Fibroblast of skin of abdomen (primary cell): ENCODE results near the gene ATP10B.
"Not testable (repeated sequence)": the region's sequence is repeated elsewhere in the genome, so short reads cannot be mapped to it uniquely, and the experiment has no call there.

Source experiments
- DNase-seq: peaks from one replicate; pipeline ENCODE4 v3.0.0-alpha.2; 2013

The ATP10B gene

GRCh38 chr5:160750938-160751657 is 100.9 kb downstream of the ATP10B start:
- DNase-seq: no peak

GRCh38 chr5:160749682-160750081 is 102.3 kb downstream of the ATP10B start:
- no peak for DNase-seq

GRCh38 chr5:160749026-160749425 is 103.0 kb downstream of the ATP10B start:
- DNase-seq: no peak

- DNase-seq: no peak
These were observed 104.0 kb downstream of the ATP10B start for GRCh38 chr5:160747987-160748386.

- no peak for DNase-seq
These were observed 104.5 kb downstream of the ATP10B start for GRCh38 chr5:160747559-160747958.

GRCh38 chr5:160744268-160745101 is 107.5 kb downstream of the ATP10B start:
- no peak for DNase-seq

GRCh38 chr5:160743027-160743426 is 109.0 kb downstream of the ATP10B start:
- no peak for DNase-seq

- no peak for DNase-seq
These were observed 109.6 kb downstream of the ATP10B start for GRCh38 chr5:160742446-160742845.

- no peak for DNase-seq
These were observed 124.6 kb downstream of the ATP10B start for GRCh38 chr5:160727296-160727997.

- DNase-seq: no peak
These were observed 125.3 kb downstream of the ATP10B start for GRCh38 chr5:160726721-160727120.

GRCh38 chr5:160720822-160721221 is 131.2 kb downstream of the ATP10B start:
- DNase-seq: no peak

GRCh38 chr5:160715508-160715907 is 136.5 kb downstream of the ATP10B start:
- not testable (repeated sequence) for DNase-seq

- DNase-seq: no peak
These were observed 148.3 kb downstream of the ATP10B start for GRCh38 chr5:160703547-160704189.

- DNase-seq: peak; percentile 2
These were observed 149.1 kb downstream of the ATP10B start for GRCh38 chr5:160702934-160703333.

- no peak for DNase-seq
These were observed 149.7 kb downstream of the ATP10B start for GRCh38 chr5:160702311-160702803.

- no peak for DNase-seq
These were observed 150.6 kb downstream of the ATP10B start for GRCh38 chr5:160701403-160701802.

- DNase-seq: no peak
These were observed 152.7 kb downstream of the ATP10B start for GRCh38 chr5:160699301-160699700.

GRCh38 chr5:160697281-160697680 is 154.7 kb downstream of the ATP10B start:
- no peak for DNase-seq

GRCh38 chr5:160694896-160695295 is 157.1 kb downstream of the ATP10B start:
- DNase-seq: no peak

- no peak for DNase-seq
These were observed 158.1 kb downstream of the ATP10B start for GRCh38 chr5:160693831-160694465.

- no peak for DNase-seq
These were observed 159.7 kb downstream of the ATP10B start for GRCh38 chr5:160692271-160692670.

GRCh38 chr5:160685695-160686094 is 166.3 kb downstream of the ATP10B start:
- DNase-seq: no peak
